ENCODE results near the gene EFHD1. TPM values are rescaled to one million over a fixed set of nuclear protein-coding genes. Genes with fewer than 3 reads are reported as not detected.

The EFHD1 gene
- total and polyA plus RNA-seq, 2 of the 13 experiments (the other 11 are each of a cell fraction or from before 2014, with no cell fraction given), result 0.09 TPM; not detected in 1

DNA sequence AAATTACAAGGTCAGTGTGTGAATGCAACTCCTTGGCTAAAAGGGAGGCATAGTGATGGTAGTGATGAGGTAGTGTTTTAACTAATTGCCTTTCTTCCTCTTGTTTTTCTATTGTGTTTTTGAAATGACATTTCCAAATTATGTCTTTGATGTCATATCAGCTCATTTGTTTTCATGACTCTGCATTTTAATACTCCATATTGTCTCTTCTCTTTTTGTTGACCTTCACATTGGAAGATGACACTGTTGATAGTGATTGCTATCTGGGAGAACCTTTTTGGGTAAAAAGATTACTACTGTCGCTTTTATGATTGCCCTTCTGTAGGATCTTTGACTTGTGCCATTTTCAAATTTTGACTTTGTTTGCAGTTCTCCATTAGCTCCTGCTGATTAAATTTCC is 66.8 kb downstream of the EFHD1 start:
- no peak for TF ChIP-seq SUZ12 (IDR thresholded peaks at IDR 0.05; ENCODE audit: low read depth, low read length)
- TF ChIP-seq E2F2 (CRISPR knock-in tag; IDR thresholded peaks at IDR 0.05; ENCODE audit: borderline replicate concordance), result no peak
- TF ChIP-seq NR2F2 (IDR thresholded peaks at IDR 0.05; ENCODE audit: borderline replicate concordance, low read depth), result no peak
- peak; percentile 79 to 81 for TF ChIP-seq MAFK (conservative IDR thresholded peaks at IDR 0.05 in 1 of 2, IDR thresholded peaks at IDR 0.05 in 1 of 2; ENCODE audit: low read length in 2 of 2)
- no peak for TF ChIP-seq SOX13 (IDR thresholded peaks at IDR 0.05)
- 0 out of 4 replicates have a peak, but pooled peaks of 1 of the 2 experiments have one; percentile 8 for TF ChIP-seq SOX13 (CRISPR knock-in tag; conservative IDR thresholded peaks at IDR 0.05 in 1 of 2, IDR thresholded peaks at IDR 0.05 in 1 of 2)
- peak; percentile 78 for TF ChIP-seq MAFF (IDR thresholded peaks at IDR 0.05; ENCODE audit: low read depth, low read length)
- TF ChIP-seq, protein P1, sequence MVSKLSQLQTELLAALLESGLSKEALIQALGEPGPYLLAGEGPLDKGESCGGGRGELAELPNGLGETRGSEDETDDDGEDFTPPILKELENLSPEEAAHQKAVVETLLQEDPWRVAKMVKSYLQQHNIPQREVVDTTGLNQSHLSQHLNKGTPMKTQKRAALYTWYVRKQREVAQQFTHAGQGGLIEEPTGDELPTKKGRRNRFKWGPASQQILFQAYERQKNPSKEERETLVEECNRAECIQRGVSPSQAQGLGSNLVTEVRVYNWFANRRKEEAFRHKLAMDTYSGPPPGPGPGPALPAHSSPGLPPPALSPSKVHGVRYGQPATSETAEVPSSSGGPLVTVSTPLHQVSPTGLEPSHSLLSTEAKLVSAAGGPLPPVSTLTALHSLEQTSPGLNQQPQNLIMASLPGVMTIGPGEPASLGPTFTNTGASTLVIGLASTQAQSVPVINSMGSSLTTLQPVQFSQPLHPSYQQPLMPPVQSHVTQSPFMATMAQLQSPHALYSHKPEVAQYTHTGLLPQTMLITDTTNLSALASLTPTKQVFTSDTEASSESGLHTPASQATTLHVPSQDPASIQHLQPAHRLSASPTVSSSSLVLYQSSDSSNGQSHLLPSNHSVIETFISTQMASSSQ (IDR thresholded peaks at IDR 0.05; ENCODE audit: low read depth), result no peak
- TF ChIP-seq, protein P1 (CRISPR knock-in tag; IDR thresholded peaks at IDR 0.05; ENCODE audit: borderline replicate concordance), result no peak
- TF ChIP-seq RFX5 (IDR thresholded peaks at IDR 0.05; ENCODE audit: low read depth, low read length), result no peak
- peak; percentile 47; the same call in 1 of the 2 replicates for TF ChIP-seq NFE2L2 (IDR thresholded peaks at IDR 0.05; ENCODE audit: low read length)
- no peak for TF ChIP-seq SMC3 (IDR thresholded peaks at IDR 0.05; ENCODE audit: low read length)
- Histone ChIP-seq H3K27me3 (ENCODE audit: control insufficient read depth in 1 of 2, insufficient read depth in 2 of 2, low read length in 2 of 2) (no peaks in the 10 kb centered on the region; a peak in 1 of 5 replicates), H3K4me3 (replicated peaks in 1 of 3; ENCODE audit: insufficient read depth in 1 of 3, low read depth in 2 of 3, low read length in 3 of 3) (peak overlapping the region in 1 of 3 experiments; percentile 92; a peak in 2 of 6 replicates), H3K27ac (ENCODE audit: extremely low read length, insufficient read depth, low read length) (no peak overlapping the region), H3K79me2 (ENCODE audit: insufficient read depth, low read length) (peaks cover 73% of the 10 kb centered on the region), H3K9ac (ENCODE audit: insufficient read depth, low read depth, low read length) (no peak overlapping the region), H2AFZ (ENCODE audit: low read length) (no peak overlapping the region), H3K36me3 (replicated peaks in 1 of 2; ENCODE audit: control insufficient read depth in 1 of 2, insufficient read depth in 2 of 2, low read length in 2 of 2) (peaks cover 4 to 18% of the 10 kb centered on the region in 2 experiments), H3K4me2 (ENCODE audit: low read depth, low read length) (peak overlapping the region; percentile 91), H3K4me1 (ENCODE audit: insufficient read depth, low read length) (peaks cover 54% of the 10 kb centered on the region), H4K20me1 (ENCODE audit: insufficient read depth, low read length) (peaks cover 22% of the 10 kb centered on the region), H3K9me3 (ENCODE audit: low read length) (no peaks in the 10 kb centered on the region)
- ChIA-PET CTCF (ENCODE audit: low intra/inter-chr PET ratio, low total read pairs) (no interaction called here), POLR2A (no interaction called here)
- FAIRE-seq (no peak), ATAC-seq (no peak), DNase-seq (ENCODE audit: low spot score) (no peak)
- in situ Hi-C loops (cut with HindIII; ENCODE audit: extremely low pct_ligation_motif_present, low pct_unique_long_range_greater_than_20kb) (no loop called here), intact Hi-C loops (cut with micrococcal nuclease; ENCODE audit: unreplicated experiment) (no loop called here)
- no TSS peak for BruUV-seq (replicated peaks)
- 87% methylated on average over 1 of the region's 1 CpG for WGBS (ENCODE audit: low lambda C conversion rate)

Data from HepG2 (cell line).